Stimulated activated CD8-positive, alpha-beta memory T cell treated with anti-CD3 and anti-CD28 coated beads, Interleukin-15, amount 100 ng/mL, for 24 hours (primary cell): ENCODE measurements around the gene SRRM2.
A peak's percentile ranks its signal among the peaks of the same experiment; 100 is the strongest.
"Not testable (repeated sequence)": the region's sequence is repeated elsewhere in the genome, so short reads cannot be mapped to it uniquely, and the experiment has no call there.

Source experiments
- DNase-seq: peaks from one replicate; pipeline ENCODE4 v3.0.0-alpha.2; 2020; ENCODE audit warnings: low read depth

SRRM2 gene

GRCh38 chr16:2715064-2715463 is 37.4 kb upstream of the SRRM2 start:
- no peak for DNase-seq

DNA sequence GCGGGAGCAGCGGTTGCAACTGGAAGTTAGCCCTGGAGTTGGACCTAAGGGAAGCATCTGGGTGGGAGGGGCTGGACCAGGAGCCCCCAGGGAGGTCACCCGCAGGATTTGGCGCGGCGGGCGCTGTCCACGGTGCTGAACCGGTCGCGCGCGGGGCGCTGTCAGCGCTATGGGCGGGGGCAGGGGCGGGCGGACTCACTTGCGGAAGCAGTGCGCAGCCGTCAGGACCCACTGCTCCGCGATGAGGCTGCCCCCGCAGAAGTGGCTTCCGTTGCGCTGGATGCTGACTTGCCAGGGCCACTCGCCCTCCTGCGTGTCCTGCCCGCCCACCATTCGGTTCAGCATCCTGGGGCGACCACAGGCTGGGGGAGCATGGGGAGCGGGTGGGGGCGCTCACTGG is 36.9 kb upstream of the SRRM2 start:
- DNase-seq, result peak; percentile 66

DNA sequence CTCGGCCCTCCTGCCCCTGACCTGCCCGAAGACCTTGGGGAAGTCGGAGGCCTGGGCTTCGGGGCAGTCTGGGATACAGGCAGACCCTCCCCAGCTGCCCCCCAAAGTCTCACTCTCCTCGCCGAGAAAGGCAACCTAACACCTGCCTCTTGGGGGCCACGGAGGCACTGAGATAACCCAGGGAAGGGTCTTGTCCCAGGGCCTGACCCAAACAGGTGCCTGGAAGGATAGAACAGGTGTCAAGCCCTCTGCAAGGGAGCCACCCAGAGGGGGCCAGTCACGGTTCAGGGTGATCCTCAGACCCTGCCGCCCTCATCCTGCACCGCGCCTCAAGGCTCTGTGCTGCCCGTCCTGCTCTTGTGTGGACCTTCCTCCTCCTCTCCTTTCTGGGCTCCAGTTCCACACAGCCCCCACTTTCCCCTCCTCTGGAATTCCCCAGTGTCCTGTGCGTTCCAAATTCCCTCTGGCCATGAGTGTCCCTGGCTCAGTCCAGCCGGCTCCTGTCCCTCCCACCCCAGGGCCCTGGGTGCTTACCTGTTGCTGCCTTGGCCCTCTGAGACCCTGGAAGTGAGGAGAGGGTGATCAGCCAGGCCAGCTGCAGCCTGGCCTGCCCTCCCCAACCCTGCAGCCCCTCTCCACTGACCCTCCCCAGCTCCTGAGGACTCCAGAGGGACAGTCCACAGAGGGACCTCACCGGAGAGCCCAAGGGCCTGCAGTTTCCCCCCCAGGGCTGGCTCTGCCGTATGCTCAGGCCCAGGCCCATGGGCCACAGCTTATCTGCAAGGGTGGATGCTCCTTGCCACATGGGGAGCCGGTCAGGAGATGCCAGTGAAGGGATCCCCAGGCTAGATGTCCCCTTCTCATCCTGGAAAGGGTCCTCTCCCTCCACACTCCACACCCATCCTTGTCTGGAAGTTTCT is 36.2 kb upstream of the SRRM2 start:
- DNase-seq, result no peak

GRCh38 chr16:2716948-2717347 is 35.5 kb upstream of the SRRM2 start:
- DNase-seq, result no peak

DNA sequence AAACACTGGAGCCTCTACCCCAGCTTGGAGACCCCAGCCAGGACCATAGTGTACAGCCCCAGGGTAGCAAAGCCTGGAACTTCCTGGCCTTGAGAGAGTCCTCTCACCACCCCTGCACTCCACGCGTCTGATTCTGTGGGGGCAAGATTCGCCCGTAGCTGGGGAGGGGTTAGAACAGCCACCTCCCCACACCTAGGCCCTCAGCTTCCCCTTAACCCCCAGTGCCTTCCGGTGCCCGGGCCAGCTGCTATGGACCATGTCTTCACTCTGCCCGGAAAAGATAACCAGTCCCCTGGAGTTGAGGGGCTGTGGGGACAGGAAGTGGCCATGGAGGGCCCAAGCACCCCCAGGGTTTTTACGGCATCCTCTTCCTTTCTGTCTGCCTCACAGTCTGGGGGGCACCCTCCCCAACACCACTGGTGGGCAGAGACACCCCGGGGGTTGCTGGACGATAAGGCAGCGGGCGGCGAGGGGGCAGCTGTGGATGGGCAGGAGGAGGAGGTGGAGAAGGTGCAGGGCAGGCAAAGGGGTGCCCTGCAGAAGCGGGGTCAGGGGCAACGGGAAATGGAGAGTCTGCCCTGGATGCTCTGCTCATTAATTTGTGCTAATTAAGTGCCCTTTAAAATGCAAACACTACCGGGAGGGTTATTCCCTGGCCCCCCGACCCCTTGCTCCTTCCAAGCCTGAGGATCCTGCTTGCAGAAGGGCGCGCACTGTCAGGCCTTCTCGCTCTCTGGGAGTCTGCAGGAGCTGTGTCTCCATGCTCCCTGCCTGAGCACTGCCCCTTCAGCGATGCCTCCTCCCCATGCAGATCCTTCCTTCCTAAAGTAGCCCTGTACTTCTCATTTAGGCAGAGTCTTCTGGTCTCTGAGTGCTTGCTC is 34.8 kb upstream of the SRRM2 start:
- DNase-seq, result no peak

GRCh38 chr16:2719328-2720063 is 32.9 kb upstream of the SRRM2 start:
- no peak for DNase-seq

GRCh38 chr16:2720064-2720457 is 32.4 kb upstream of the SRRM2 start, which contains the start of gene PRSS27:
PRSS27 (minus strand) TSS chr16:2720224; CDS start chr16:2720160, 64 bp downstream.
- DNase-seq, result no peak

DNA sequence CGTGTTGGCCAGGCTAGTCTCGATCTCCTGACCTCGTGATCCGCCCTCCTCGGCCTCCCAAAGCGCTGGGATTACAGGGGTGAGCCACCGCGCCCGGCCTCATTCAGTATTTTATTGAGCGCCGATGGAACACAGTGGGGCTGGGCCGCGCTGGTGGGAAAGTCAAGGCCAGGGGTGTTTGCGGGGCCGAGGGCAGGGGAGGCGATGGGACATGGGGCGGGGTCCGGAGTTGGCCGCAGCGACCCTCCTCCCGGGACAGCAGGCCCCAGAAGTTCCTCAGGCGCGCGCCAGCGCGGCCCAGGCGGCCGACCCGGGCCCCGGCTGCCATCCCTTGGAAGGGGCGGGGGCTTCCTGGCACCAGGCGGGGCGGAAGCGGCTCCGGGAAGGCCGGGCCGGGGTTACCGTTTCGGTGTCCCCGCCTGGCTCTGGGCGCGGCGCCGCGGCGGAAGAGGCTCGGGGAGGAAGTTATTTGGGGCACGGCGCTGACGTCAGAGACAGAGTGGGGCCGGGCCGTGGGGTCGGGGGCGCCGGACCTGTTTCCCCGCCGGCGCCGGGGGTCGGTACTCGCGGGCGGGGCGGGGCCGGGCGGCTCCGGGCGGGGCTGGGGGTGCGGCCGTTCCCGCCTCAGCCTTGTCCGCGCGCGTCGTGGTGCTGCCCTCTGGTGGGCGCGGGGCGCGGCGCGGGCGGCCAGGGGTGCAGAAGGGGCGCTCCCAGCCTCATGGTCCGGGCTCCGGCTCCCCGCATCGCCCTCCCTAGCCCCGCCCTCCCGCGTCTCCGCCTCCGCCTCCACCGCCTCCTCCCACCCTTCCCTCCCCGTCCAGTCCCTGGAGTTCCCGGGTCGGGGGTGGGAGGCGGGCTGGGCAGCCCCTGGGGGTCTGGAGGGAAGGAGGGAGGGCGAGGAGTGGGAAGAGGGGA is 31.5 kb upstream of the SRRM2 start:
- peak; percentile 77 for DNase-seq

DNA sequence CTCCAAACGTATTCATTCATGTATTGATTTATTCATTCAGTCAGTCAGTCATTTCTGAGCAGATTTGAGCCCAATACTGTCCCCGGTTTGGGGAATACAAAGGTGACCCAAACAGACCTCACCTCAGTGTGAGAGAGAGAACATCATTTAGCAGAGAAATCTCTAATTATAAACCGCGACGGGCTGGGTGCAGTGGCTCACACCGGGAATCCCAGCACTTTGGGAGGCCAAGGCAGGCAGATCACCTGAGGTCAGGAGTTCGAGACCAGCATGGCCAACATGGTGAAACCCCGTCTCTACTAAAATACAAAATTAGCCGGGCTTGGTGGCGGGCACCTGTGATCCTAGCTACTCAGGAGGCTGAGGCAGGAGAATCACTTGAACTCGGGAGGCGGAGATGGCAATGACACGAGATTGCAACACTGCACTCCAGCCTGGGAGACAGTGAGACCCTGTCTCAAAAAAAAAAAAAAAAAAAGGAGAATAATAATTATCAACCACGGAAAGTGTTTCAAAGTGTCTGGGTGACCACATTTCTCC is 30.7 kb upstream of the SRRM2 start:
- DNase-seq, result not testable (repeated sequence)

DNA sequence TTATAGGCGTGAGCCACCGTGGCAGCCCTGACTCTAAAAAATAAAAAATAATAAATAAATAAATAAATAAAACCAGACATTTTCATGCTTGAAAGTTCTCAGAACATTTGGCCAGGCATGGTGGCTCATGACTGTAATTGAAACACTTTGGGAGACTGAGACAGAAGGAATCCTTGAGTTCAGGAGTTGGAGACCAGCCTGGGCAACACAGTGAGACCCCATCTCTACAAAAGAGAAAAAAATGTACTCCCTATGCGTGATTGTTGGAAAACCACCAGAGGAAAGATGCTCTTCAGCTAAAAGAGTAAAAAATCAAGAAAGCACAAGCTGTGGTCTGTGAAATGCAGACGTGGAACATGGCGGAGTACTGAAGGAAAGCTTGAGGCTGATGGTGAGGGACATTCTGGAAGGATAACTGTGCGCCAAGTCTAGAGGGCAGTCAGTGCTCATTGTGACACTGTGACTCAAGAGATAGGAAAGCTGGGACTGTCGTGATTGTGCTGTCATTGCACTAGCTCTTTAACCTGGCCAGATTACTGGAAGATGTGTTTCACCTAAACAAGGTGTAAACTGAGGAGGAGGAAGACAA is 28.3 kb upstream of the SRRM2 start:
- no peak for DNase-seq

- DNase-seq, result no peak
Observed at GRCh38 chr16:2724816-2725348, 27.6 kb upstream of the SRRM2 start.

DNA sequence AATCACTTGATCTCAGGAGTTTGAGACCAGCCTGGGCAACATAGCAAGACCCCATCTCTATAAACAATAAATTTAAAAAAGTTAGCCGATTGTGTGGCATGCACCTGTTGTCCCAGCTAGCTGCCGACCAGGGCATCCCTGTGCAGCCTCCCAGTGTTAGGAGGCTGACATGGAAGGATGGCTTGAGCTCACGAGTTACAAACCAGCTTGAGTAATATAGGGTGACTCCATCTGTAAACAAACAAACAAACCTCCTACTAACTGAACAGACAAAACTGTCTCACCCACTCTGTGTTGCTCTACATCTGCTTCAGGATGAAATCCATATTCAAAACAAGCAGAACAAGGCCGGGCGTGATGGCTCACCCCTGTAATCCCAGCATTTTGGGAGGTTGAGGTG is 25.5 kb upstream of the SRRM2 start:
- DNase-seq, result no peak

DNA sequence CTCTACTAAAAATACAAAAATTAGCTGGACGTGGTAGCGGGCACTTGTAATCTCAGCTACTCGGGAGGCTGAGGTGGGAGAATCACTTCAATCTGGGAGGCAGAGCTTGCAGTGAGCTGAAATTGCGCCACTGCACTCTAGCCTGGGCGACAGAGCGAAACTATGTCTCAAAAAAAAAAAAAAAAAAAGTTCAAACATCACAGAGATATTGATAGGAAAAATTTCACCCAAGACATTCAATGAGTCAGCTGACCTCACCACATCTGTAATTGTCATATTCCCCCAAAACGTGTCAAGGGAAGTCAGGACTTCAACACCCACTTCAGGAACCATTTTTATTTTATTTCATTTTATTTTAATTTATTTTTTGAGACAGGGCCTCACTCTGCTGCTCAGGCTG is 24.4 kb upstream of the SRRM2 start:
- DNase-seq, result no peak

GRCh38 chr16:2734844-2735515 is 17.5 kb upstream of the SRRM2 start:
- DNase-seq, result no peak

DNA sequence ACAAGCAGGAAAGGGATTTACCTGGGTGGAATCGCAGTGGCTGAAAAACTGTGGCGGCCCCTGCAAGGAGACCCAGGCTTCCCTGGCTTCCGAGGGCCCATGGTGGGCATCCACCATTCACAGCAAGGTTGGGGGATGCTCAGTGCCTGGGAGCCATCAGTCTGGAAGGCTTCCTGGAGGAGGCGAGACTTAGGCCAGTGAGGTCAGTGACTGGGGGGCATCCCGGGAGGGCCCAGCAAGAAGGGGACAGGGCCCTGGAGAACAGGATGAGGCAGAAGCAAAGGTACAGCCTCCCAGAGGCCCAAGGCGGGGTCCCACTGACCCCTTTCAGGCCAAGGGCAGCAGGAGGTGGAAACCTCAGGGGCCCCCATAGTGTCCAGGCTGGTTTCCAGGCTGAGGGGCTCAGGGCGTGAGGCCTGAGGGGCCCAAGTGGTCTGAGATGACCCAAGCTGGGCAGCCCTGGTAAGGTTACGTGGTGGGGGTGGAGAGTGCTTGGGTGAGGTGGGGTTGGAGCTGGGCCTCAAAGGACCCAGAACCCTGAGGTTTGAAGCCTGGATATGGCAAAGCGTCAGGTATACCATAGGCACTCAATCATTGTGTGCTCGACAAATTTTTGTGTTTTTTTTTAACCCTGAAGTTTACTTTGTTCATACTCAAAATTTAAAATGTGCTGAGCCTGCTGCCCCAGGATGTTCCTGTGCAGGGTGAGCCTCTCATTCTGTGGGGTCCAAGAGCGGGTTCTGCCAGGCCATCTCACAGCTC is 15.8 kb upstream of the SRRM2 start:
- DNase-seq, result no peak

DNA sequence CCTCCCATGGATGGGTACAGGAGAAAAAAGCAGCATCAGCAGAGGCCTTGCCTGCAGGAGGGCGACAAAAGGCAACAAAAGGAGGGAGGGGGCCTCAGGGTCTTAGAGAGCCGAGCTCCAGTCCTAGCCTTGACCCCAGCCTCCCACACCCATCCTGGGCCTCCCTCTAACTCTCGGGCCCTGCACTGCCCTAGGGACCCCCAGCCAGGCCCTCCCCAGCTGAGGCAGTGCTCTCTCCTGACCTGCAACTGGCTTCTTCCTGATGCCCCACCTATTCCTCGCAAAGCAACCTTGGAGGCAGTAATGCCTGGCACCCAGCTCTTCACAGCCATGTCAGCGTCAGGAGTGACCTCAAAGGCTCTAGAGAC is 15.2 kb upstream of the SRRM2 start:
- no peak for DNase-seq

GRCh38 chr16:2737895-2738418 is 14.5 kb upstream of the SRRM2 start:
- no peak for DNase-seq

GRCh38 chr16:2738615-2739014 is 13.8 kb upstream of the SRRM2 start:
- no peak for DNase-seq
